SKM-1 treated with dmso at 0.1 percent for 144 hours (cell line): Measurements from ENCODE around the gene LCORL.
"Not testable (repeated sequence)": the region's sequence is repeated elsewhere in the genome, so short reads cannot be mapped to it uniquely, and the experiment has no call there.

Experiments
- DNase-seq: peaks from one replicate; lab custom pipeline; 2025; ENCODE audit not compliant: unreplicated experiment; lab: John Stamatoyannopoulos, UW

The LCORL gene

GRCh38 chr4:17865866-17866363, 155.6 kb downstream of the LCORL start:
- DNase-seq, result no peak

- not testable (repeated sequence) for DNase-seq
Measured at GRCh38 chr4:17861906-17862305, 159.6 kb downstream of the LCORL start.

- no peak for DNase-seq
Measured at GRCh38 chr4:17859793-17860406, 161.7 kb downstream of the LCORL start.

GRCh38 chr4:17854036-17854435, 167.5 kb downstream of the LCORL start:
- no peak for DNase-seq

- no peak for DNase-seq
Measured at GRCh38 chr4:17851959-17852358, 169.6 kb downstream of the LCORL start.

GRCh38 chr4:17850295-17850694, 171.3 kb downstream of the LCORL start:
- not testable (repeated sequence) for DNase-seq

- no peak for DNase-seq
Measured at GRCh38 chr4:17846266-17846665, 175.3 kb downstream of the LCORL start.

- no peak for DNase-seq
Measured at GRCh38 chr4:17823871-17824669, 197.5 kb downstream of the LCORL start.

GRCh38 chr4:17817027-17817426, 204.5 kb downstream of the LCORL start:
- DNase-seq, result peak; percentile 46

GRCh38 chr4:17816142-17816541, 205.4 kb downstream of the LCORL start:
- no peak for DNase-seq

GRCh38 chr4:17814140-17814539, 207.4 kb downstream of the LCORL start:
- DNase-seq, result no peak

GRCh38 chr4:17812801-17813200, 208.8 kb downstream of the LCORL start:
- DNase-seq, result no peak

GRCh38 chr4:17812125-17812524, 209.4 kb downstream of the LCORL start:
- no peak for DNase-seq

- no peak for DNase-seq
Measured at GRCh38 chr4:17811078-17811603, 210.4 kb downstream of the LCORL start.

GRCh38 chr4:17810260-17811077, 211.1 kb downstream of the LCORL start, which contains the start of the genes DCAF16 and NCAPG:
DCAF16 (minus strand) TSS chr4:17810757; CDS start chr4:17804141, 6,616 bp downstream.
NCAPG (plus strand) TSS chr4:17810979; CDS start chr4:17811078, 99 bp downstream.
- DNase-seq, result peak; percentile 98

- no peak for DNase-seq
Measured at GRCh38 chr4:17809667-17810066, 211.9 kb downstream of the LCORL start.

GRCh38 chr4:17807446-17807845, 214.1 kb downstream of the LCORL start:
- no peak for DNase-seq

- DNase-seq, result no peak
Measured at GRCh38 chr4:17805580-17806155, 215.9 kb downstream of the LCORL start.

- DNase-seq, result no peak
Measured at GRCh38 chr4:17797808-17798207, 223.7 kb downstream of the LCORL start.

- no peak for DNase-seq
Measured at GRCh38 chr4:17794730-17795129, 226.8 kb downstream of the LCORL start.
